GM23248 (cell line): ENCODE measurements around the gene RNASE8. TPM values are rescaled to one million over a fixed set of nuclear protein-coding genes. Genes with fewer than 3 reads are reported as not detected.

Source experiments
- DNase-seq: peaks from one replicate; pipeline ENCODE4 v3.0.0-alpha.2; 2015
- H2AFZ ChIP-seq: fragments of 200-600 bp; sonication (generic); 2 replicates; pipeline ENCODE4 v1.6.1; 2016; ENCODE audit warnings: antibody characterized with exemption
- H3F3A ChIP-seq: fragments of 200-600 bp; sonication (generic); 2 replicates; pipeline ENCODE4 v1.6.1; 2016; ENCODE audit warnings: mild to moderate bottlenecking, antibody characterized with exemption, mixed run types; ENCODE audit not compliant: insufficient read depth
- H3K27ac ChIP-seq: fragments of 200-600 bp; sonication (generic); 2 replicates; pipeline ENCODE4 v1.5.1; 2016; ENCODE audit warnings: mild to moderate bottlenecking
- H3K27me3 ChIP-seq: fragments of 200-600 bp; sonication (generic); replicated peaks from 2 replicates; pipeline ENCODE4 v1.6.1; 2016; ENCODE audit warnings: mild to moderate bottlenecking; ENCODE audit not compliant: insufficient read depth
- H3K36me3 ChIP-seq: fragments of 200-600 bp; sonication (generic); 2 replicates; pipeline ENCODE4 v1.6.1; 2016; ENCODE audit warnings: low read depth, mild to moderate bottlenecking
- H3K4me1 ChIP-seq: fragments of 200-600 bp; sonication (generic); 2 replicates; pipeline ENCODE4 v1.6.1; 2016; ENCODE audit warnings: mild to moderate bottlenecking; ENCODE audit not compliant: insufficient read depth
- H3K4me2 ChIP-seq: fragments of 200-600 bp; sonication (generic); one replicate; pipeline ENCODE4 v1.6.1; 2016; ENCODE audit warnings: mild to moderate bottlenecking; ENCODE audit not compliant: unreplicated experiment
- H3K4me3 ChIP-seq: fragments of 200-600 bp; sonication (generic); 2 replicates; pipeline ENCODE4 v1.5.1; 2016; ENCODE audit warnings: mild to moderate bottlenecking
- H3K79me2 ChIP-seq: fragments of 200-600 bp; sonication (generic); 2 replicates; pipeline ENCODE4 v1.6.1; 2016; ENCODE audit warnings: mild to moderate bottlenecking; ENCODE audit not compliant: insufficient read depth
- H3K9ac ChIP-seq: fragments of 200-600 bp; sonication (generic); 2 replicates; pipeline ENCODE4 v1.6.1; 2016; ENCODE audit warnings: mild to moderate bottlenecking
- H3K9me2 ChIP-seq: fragments of 200-600 bp; sonication (generic); 2 replicates; pipeline ENCODE4 v1.6.1; 2016; ENCODE audit warnings: mixed run types, mild to moderate bottlenecking, moderate library complexity; ENCODE audit not compliant: insufficient read depth
- H3K9me3 ChIP-seq: fragments of 200-600 bp; sonication (generic); one replicate; pipeline ENCODE4 v1.6.1; 2017; ENCODE audit warnings: low read depth
- H4K20me1 ChIP-seq: fragments of 200-600 bp; sonication (generic); 2 replicates; pipeline ENCODE4 v1.6.0; 2016; ENCODE audit not compliant: insufficient read depth
- EZH2 ChIP-seq: fragments of 200-600 bp; sonication (generic); IDR thresholded peaks from 2 replicates; pipeline ENCODE4 v1.6.1; 2018; ENCODE audit warnings: antibody characterized with exemption, mild to moderate bottlenecking; ENCODE audit not compliant: insufficient read depth, poor library complexity, severe bottlenecking
- EZH2phosphoT487 ChIP-seq: fragments of 200-600 bp; sonication (generic); IDR thresholded peaks from 2 replicates; pipeline ENCODE4 v1.6.1; 2018; ENCODE audit warnings: antibody characterized with exemption, moderate library complexity, mild to moderate bottlenecking, low read depth; ENCODE audit not compliant: insufficient read depth
- WGBS, 2 experiments: methylation state at CpG; one replicate each; pipeline ENCODE4 v1.1.6; 2015 to 2017; ENCODE audit warnings: low lambda C conversion rate in 2 of 2, low coverage in 1 of 2; ENCODE audit errors: missing lambda C conversion rate in 2 of 2; 5-methylcytosine and 5-hydroxymethylcytosine counted together
- in situ Hi-C: fragments of 300-500 bp; cut with MboI; formaldehyde crosslinking; loops from 2 replicates; pipeline ENCODE4 v1.15.0; 2020
- microRNA-seq: library from miRNA; unstranded; fragments of <30 nt; microRNA quantifications from one replicate; pipeline ENCODE4, GENCODE V29; 2016; ENCODE audit warnings: borderline number of aligned reads
- polyA plus RNA-seq: library from polyadenylated mRNA; unstranded; fragments of >200 nt; fragmentation: Nextera tagmentation; extraction: Ambion mirVana; gene quantifications from 2 replicates; pipeline ENCODE4 v1.2.1, GENCODE V29; 2016
- total RNA-seq: library from RNA; depleted of rRNA; stranded (reverse); fragments of >200 nt; shearing (Covaris generic); gene quantifications from 2 replicates; pipeline ENCODE4 v1.2.3, GENCODE V29; 2014; rRNA removed

RNASE8 gene
- total and polyA plus RNA-seq, 2 experiments from 2014 or later, result not detected

DNA sequence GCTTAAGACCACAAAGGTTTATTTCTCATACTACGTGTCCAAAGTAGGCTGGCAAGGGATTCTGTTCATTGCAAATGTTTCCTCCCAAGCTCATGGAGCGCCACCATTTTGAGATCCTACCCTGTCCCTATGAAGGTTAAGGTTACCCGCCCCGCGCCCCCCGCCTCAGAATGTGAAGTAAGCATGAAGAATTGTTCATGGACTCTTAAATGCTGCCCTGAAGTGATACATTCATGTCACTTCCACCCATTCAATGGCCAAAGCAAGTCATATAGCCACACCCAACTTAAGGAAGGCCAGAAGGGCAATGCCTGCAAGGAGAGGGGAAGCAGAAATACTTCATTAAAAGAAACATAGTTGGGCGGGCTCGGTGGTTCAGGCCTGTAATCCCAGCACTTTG is 47.5 kb downstream of the RNASE8 start:
- Histone ChIP-seq H3K4me3 (no peak overlapping the region), H3K9me3 (no peaks in the 10 kb centered on the region), H3K9ac (peak overlapping the region; percentile 98; the same call in 1 of the 2 replicates), H3K4me2 (no peak overlapping the region), H3K9me2 (no peaks in the 10 kb centered on the region), H3K27ac (no peak overlapping the region), H4K20me1 (no peaks in the 10 kb centered on the region), H3K4me1 (peaks cover 30% of the 10 kb centered on the region), H3K79me2 (no peaks in the 10 kb centered on the region), H3K36me3 (no peaks in the 10 kb centered on the region), H3F3A (peaks cover 24% of the 10 kb centered on the region), H3K27me3 (no peaks in the 10 kb centered on the region), H2AFZ (no peak overlapping the region)
- WGBS, 2 experiments, result 88 to 89% methylated on average over 8 of the region's 8 CpGs
- in situ Hi-C loops, result no loop called here
- TF ChIP-seq EZH2 (no peak), EZH2phosphoT487 (no peak)
- no peak for DNase-seq

- 48 to 51% methylated on average over 4 of the region's 4 CpGs for WGBS, 2 experiments
- Histone ChIP-seq H3K9ac (peak overlapping the region; percentile 67), H3K4me1 (peaks cover 30% of the 10 kb centered on the region), H2AFZ (peak overlapping the region; percentile 79), H3K9me3 (no peaks in the 10 kb centered on the region), H3F3A (peaks cover 24% of the 10 kb centered on the region), H3K27me3 (no peaks in the 10 kb centered on the region), H4K20me1 (no peaks in the 10 kb centered on the region), H3K9me2 (no peaks in the 10 kb centered on the region), H3K4me2 (peak overlapping the region; percentile 70), H3K4me3 (peak overlapping the region; percentile 24), H3K79me2 (no peaks in the 10 kb centered on the region), H3K36me3 (no peaks in the 10 kb centered on the region), H3K27ac (peak overlapping the region; percentile 74)
- in situ Hi-C loops, result no loop called here
- TF ChIP-seq EZH2 (no peak), EZH2phosphoT487 (no peak)
- peak; percentile 88 for DNase-seq
Measured at GRCh38 chr14:21106176-21106497, 48.5 kb downstream of the RNASE8 start.

DNA sequence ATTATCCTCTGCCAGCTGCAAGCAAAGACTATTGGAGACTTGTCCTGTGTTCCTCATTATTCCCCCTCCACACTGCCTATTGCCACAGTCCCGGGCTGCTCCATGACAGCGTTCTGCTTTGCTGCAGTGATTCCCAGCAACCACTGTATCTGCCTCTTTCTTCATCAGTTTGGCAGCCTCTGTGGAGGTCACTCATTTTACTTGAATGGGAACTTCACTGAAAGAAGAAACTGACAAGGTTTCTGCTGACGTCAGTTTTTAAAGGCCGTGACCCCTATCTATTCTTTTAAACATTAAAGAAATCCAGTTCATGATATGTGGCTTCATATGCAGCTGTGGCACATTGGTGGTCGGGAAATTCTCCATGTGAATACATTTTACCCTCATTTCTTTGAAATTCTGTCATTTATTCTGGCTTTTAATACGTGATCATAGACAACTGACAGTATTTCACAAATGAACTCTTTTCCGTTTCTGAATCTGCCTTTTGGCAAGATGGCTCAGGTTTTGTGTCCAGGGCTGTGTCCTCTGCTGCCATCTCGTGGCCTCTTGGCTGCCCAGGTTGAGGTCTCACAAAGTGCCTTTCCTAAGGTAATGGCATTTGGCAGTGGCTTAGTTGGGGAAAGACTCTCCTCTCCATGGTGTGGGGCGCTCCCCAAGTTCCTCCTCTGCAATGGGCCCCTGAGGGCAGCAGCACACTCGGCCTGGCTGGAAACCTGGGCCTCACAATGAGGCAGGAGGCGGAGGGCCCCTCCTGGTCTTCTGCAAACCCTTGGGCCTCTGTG is 49.1 kb downstream of the RNASE8 start:
- Histone ChIP-seq H3K79me2 (no peaks in the 10 kb centered on the region), H2AFZ (peak overlapping the region; percentile 79), H3K4me3 (peak overlapping the region; percentile 24), H3K9me3 (no peaks in the 10 kb centered on the region), H3K36me3 (no peaks in the 10 kb centered on the region), H3K9ac (peak overlapping the region; percentile 67), H4K20me1 (no peaks in the 10 kb centered on the region), H3K27me3 (no peaks in the 10 kb centered on the region), H3K27ac (peak overlapping the region; percentile 74), H3F3A (peaks cover 24% of the 10 kb centered on the region), H3K4me1 (peaks cover 30% of the 10 kb centered on the region), H3K4me2 (peak overlapping the region; percentile 70), H3K9me2 (no peaks in the 10 kb centered on the region)
- 12% methylated on average over 11 of the region's 11 CpGs for WGBS, 2 experiments
- in situ Hi-C loops, result no loop called here
- TF ChIP-seq EZH2, result no peak
- TF ChIP-seq EZH2phosphoT487, result no peak
- peak; percentile 85 for DNase-seq

- H3K4me1 ChIP-seq, result peaks cover 30% of the 10 kb centered on the region
- no peaks in the 10 kb centered on the region for H3K79me2 ChIP-seq
- no peaks in the 10 kb centered on the region for H4K20me1 ChIP-seq
- peak overlapping the region; percentile 74 for H3K27ac ChIP-seq
- H3K4me2 ChIP-seq, result no peak overlapping the region
- peaks cover 24% of the 10 kb centered on the region for H3F3A ChIP-seq
- in situ Hi-C loops, result no loop called here
- no peaks in the 10 kb centered on the region for H3K9me3 ChIP-seq
- no peaks in the 10 kb centered on the region for H3K27me3 ChIP-seq
- no peak overlapping the region for H3K4me3 ChIP-seq
- TF ChIP-seq EZH2phosphoT487, result no peak
- no peak for TF ChIP-seq EZH2
- H3K36me3 ChIP-seq, result no peaks in the 10 kb centered on the region
- H2AFZ ChIP-seq, result peak overlapping the region; percentile 79
- H3K9ac ChIP-seq, result peak overlapping the region; percentile 67; the same call in 1 of the 2 replicates
- no peaks in the 10 kb centered on the region for H3K9me2 ChIP-seq
- 19% methylated on average over 5 of the region's 5 CpGs for WGBS, 2 experiments
- peak; percentile 60 for DNase-seq
Measured at GRCh38 chr14:21107283-21107800, 49.7 kb downstream of the RNASE8 start.

Small RNA genes lying within 50 kb of the gene (microRNA-seq; reads per million reads assigned to microRNA genes)
- not detected for gene MIR6717

Other genes starting within 250 kb of the RNASE8 start
- not detected in 2 replicates for gene RNASE3, start 166.4 kb upstream of the RNASE8 start, total RNA-seq
- not detected in 2 replicates for gene RNASE3, start 166.4 kb upstream of the RNASE8 start, polyA plus RNA-seq
- not detected in 2 replicates for gene RNASE2, start 102.3 kb upstream of the RNASE8 start, total RNA-seq
- gene RNASE2, start 102.3 kb upstream of the RNASE8 start, polyA plus RNA-seq, result not detected in 2 replicates
- gene METTL17, start 67.8 kb upstream of the RNASE8 start, total RNA-seq, result 65.8 and 87.7 TPM in 2 replicates
- gene METTL17, start 67.8 kb upstream of the RNASE8 start, polyA plus RNA-seq, result 30.6 and 31.3 TPM in 2 replicates
- gene SLC39A2, start 58.5 kb upstream of the RNASE8 start, total RNA-seq, result not detected in 2 replicates
- 0.24 TPM in 1 of 2 replicates, not detected in the other for gene SLC39A2, start 58.5 kb upstream of the RNASE8 start, polyA plus RNA-seq
- 2.8 TPM in 1 of 2 replicates, not detected in the other for gene NDRG2, start 32.8 kb upstream of the RNASE8 start, total RNA-seq
- 0.28 and 0.85 TPM in 2 replicates for gene NDRG2, start 32.8 kb upstream of the RNASE8 start, polyA plus RNA-seq
- not detected in 2 replicates for gene TPPP2, start 27.6 kb upstream of the RNASE8 start, total RNA-seq
- not detected in 2 replicates for gene TPPP2, start 27.6 kb upstream of the RNASE8 start, polyA plus RNA-seq
- not detected in 2 replicates for gene RNASE13, start 23.0 kb upstream of the RNASE8 start, total RNA-seq
- not detected in 2 replicates for gene RNASE13, start 23.0 kb upstream of the RNASE8 start, polyA plus RNA-seq
- gene RNASE7, start 15.5 kb upstream of the RNASE8 start, total RNA-seq, result not detected in 2 replicates
- gene RNASE7, start 15.5 kb upstream of the RNASE8 start, polyA plus RNA-seq, result not detected in 2 replicates
- 56.6 and 68.3 TPM in 2 replicates for gene ARHGEF40, start 12.5 kb downstream of the RNASE8 start, total RNA-seq
- gene ARHGEF40, start 12.5 kb downstream of the RNASE8 start, polyA plus RNA-seq, result 22.4 and 23.9 TPM in 2 replicates
- 15.9 and 24.0 TPM in 2 replicates for gene ZNF219, start 40.8 kb downstream of the RNASE8 start, total RNA-seq
- gene ZNF219, start 40.8 kb downstream of the RNASE8 start, polyA plus RNA-seq, result 1.6 and 1.8 TPM in 2 replicates
- 0.97 TPM in 1 of 2 replicates, not detected in the other for gene TMEM253, start 43.2 kb downstream of the RNASE8 start, total RNA-seq
- 0.18 TPM in 1 of 2 replicates, not detected in the other for gene TMEM253, start 43.2 kb downstream of the RNASE8 start, polyA plus RNA-seq
- gene OR5AU1, start 98.2 kb downstream of the RNASE8 start, total RNA-seq, result not detected in 2 replicates
- gene OR5AU1, start 98.2 kb downstream of the RNASE8 start, polyA plus RNA-seq, result not detected in 2 replicates
- 674 and 705 TPM in 2 replicates for gene HNRNPC, start 211.6 kb downstream of the RNASE8 start, total RNA-seq
- gene HNRNPC, start 211.6 kb downstream of the RNASE8 start, polyA plus RNA-seq, result 584 and 592 TPM in 2 replicates
- gene RPGRIP1, start 222.3 kb downstream of the RNASE8 start, total RNA-seq, result not detected in 2 replicates
- not detected in 2 replicates for gene RPGRIP1, start 222.3 kb downstream of the RNASE8 start, polyA plus RNA-seq